ENCODE data around the gene CAPN10. TPM values are rescaled to one million over a fixed set of nuclear protein-coding genes. Genes with fewer than 3 reads are reported as not detected.
"Not testable (repeated sequence)": the region's sequence is repeated elsewhere in the genome, so short reads cannot be mapped to it uniquely, and the experiment has no call there.

CAPN10 gene
- polyA plus RNA-seq, 3 donors: 30.9 to 37.6 (median 34.7) TPM

- DNase-seq: no peak
Observed at GRCh38 chr2:240561325-240561971, 25.1 kb upstream of the CAPN10 start.

DNA sequence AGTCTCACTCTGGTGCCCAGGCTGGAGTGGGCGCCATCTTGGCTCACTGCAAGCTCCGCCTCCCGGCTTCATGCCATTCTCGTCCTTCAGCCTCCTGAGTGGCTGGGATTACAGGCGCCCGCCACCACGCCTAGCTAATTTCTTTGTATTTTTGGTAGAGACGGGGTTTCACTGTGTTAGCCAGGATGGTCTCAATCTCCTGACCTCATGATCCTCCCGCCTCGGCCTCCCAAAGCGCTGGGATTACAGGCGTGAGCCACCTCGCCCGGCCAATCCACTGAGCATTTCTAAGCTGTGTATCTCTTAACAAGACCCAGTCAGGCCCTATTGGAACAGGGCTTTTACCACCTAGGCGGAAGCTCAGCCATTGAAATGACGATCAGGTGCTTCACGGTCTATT lies 23.3 kb upstream of the CAPN10 start:
- DNase-seq: not testable (repeated sequence)

DNA sequence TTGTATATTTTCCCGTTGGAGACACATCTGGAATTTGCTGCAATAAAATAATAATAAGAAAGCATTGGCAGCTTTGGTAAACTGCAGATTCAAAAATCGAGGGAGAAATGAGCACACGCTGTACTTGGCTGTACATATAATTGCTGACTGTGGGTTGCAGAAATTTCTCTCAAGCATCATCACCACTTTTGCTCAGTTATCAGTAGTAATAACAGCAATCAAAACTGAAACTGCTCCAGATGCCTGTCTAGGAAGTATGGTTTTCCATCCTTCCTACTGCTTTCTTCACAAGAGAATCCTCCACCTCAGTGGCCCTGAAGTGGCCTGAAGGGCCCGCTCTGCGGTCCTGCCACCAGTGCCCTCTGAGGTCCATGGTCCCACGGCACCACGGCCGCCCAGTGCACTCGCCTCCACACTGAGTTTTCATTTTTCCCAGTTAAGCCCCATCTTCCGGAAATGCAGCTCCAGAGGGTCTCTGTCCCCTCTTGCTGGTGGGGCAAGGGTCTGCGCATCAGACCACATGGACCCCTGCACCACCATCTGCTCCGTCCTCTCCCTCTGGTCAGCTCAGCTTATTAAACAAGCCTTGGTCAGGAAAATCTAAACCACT lies 22.5 kb upstream of the CAPN10 start:
- no peak for DNase-seq

DNA sequence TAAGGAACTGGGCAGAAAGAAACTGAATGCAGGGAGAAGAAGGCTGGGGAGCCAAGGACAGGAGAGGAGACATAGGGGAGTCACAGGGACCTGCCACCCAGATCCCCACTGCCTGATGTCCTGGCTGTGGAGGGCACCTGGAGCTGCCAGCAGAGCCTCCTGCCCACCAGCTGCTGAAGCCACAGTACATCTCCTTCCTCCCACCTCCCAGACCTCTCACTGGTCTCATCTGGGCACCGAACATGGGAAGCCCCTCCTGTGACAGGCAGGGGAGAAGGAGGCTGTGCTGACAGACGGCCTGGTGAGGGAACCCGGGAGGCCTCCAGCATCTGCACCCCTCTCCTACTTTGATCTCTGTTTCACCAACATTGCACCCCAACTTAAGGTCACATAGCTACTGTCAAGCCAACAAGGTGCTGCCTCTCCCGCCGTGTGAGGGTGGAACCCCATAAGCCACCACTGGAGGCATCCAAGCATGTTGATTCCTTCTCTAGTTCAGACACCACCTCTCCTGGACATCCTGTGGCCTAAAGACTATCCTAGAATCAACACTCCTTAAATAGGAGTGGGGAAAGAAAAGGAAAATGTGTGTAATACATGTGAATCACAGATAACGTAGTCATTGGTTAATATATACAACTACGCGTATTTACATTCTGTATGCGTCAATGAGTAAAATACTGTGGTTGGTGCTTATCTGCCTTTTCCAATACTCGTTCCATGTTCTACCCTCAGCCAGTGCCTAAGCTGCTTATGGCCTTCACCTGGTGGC lies 21.8 kb upstream of the CAPN10 start:
- no peak for DNase-seq

GRCh38 chr2:240565333-240566202 lies 21.0 kb upstream of the CAPN10 start:
- DNase-seq: no peak

GRCh38 chr2:240566203-240567136 lies 20.1 kb upstream of the CAPN10 start:
- peak; percentile 68 for DNase-seq

DNA sequence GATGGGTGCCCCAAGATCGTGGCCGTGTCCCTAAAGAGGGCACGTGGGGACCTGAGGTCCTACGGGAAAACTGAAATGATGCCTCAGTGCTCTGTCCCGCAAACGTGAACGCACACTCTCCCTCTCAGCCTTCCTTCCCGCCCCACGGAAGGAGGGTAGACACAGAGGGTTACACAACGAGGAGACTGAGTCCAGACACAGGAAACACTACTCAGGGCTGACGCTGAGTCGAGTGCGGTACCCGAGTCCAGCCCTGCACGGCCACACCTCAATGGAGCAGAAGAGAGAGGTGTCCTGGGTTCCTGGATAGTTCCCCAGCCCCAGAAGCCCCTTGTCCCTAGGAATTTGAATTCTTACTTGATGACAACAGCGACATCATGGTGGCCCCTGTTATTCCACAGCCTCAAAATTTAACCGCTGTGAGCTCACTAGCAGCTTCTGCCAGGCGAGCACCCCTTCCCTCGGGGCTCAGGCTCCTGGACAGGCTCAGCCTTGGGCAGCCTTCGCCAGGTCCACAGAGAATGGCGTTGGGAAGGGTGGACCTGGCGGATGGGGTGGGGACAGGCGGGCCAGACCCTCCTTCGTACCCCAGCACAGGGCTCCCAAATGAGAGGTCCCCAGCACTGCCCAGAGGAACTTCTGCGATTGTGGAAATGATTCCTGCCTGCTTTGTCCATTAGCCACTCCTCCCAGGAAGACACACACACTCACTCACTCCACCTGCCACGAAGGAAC lies 19.2 kb upstream of the CAPN10 start:
- DNase-seq: no peak

GRCh38 chr2:240567872-240568677 lies 18.5 kb upstream of the CAPN10 start, which contains the start of gene RNPEPL1:
TSS of gene RNPEPL1 (plus strand) at chr2:240568484. CDS start at chr2:240568587, 103 bp downstream.
- no peak for DNase-seq

GRCh38 chr2:240568678-240569522 lies 17.6 kb upstream of the CAPN10 start:
- no peak for DNase-seq

- DNase-seq: no peak
Observed at GRCh38 chr2:240569523-240569997, 17.0 kb upstream of the CAPN10 start.

- no peak for DNase-seq
Observed at GRCh38 chr2:240569998-240570530, 16.5 kb upstream of the CAPN10 start.

- DNase-seq: no peak
Observed at GRCh38 chr2:240570531-240571313, 15.8 kb upstream of the CAPN10 start.

- no peak for DNase-seq
Observed at GRCh38 chr2:240571314-240571973, 15.1 kb upstream of the CAPN10 start.

GRCh38 chr2:240572141-240573031 lies 14.1 kb upstream of the CAPN10 start:
- DNase-seq: no peak

DNA sequence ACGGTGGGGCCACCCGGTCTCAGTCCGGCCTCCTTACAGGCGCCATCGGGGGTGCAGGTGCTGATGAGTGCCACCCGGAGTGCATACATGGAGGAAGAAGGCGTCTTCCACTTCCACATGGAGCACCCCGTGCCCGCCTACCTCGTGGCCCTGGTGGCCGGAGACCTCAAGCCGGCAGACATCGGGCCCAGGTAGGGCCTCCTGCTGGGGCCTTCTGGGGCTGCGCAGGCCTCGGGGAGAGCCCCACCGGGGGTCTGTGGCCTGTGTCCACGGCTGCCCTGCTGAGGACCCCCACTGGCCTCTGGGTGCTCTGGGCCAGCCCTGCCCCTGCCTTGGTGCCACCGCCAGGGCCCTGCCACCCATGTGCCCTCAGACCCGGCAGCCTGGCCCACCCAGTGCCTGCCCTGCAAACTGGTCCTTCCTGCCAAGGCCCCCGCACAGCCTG lies 13.4 kb upstream of the CAPN10 start:
- no peak for DNase-seq
